Thyroid gland (tissue), 4 donors: ENCODE results near the gene MIA. TPM values are rescaled to one million over a fixed set of nuclear protein-coding genes. Genes with fewer than 3 reads are reported as not detected.
"Not testable (repeated sequence)": the region's sequence is repeated elsewhere in the genome, so short reads cannot be mapped to it uniquely, and the experiment has no call there.

Experiments
- DNase-seq, 2 donors: peaks; one replicate each; pipeline ENCODE4 v3.0.0-alpha.2; 2019
- H3K27ac ChIP-seq, 3 donors: fragments of 200-600 bp; sonication (generic); 1 replicate in 2 of 3; 2 replicates in 1 of 3; pipeline ENCODE4 v1.5.1; 2016 to 2019; ENCODE audit warnings: mild to moderate bottlenecking in 1 of 3, moderate library complexity in 1 of 3
- H3K27me3 ChIP-seq: fragments of 200-600 bp; sonication (generic); one replicate; pipeline ENCODE4 v1.5.1; 2019
- H3K36me3 ChIP-seq, 2 donors: fragments of 200-600 bp; sonication (generic); one replicate each; pipeline ENCODE4 v1.5.1; 2016 to 2019
- H3K4me1 ChIP-seq, 2 donors: fragments of 200-600 bp; sonication (generic); one replicate each; pipeline ENCODE4 v1.5.1; 2017 to 2019
- H3K4me3 ChIP-seq, 3 donors: fragments of 200-600 bp; sonication (generic); replicated peaks in 1 of 3; 1 replicate in 2 of 3; 2 replicates in 1 of 3; pipeline ENCODE4 v1.5.1; 2016; ENCODE audit warnings: mild to moderate bottlenecking in 1 of 3
- H3K9me3 ChIP-seq: fragments of 200-600 bp; sonication (generic); one replicate; pipeline ENCODE4 v1.5.1; 2017
- POLR2A ChIP-seq, 2 donors: fragments of 450-650 bp; IDR thresholded peaks; one replicate each; pipeline ENCODE4 v1.6.1; 2017; ENCODE audit warnings: antibody characterized with exemption in 2 of 2, mild to moderate bottlenecking in 2 of 2, moderate library complexity in 1 of 2
- WGBS, 2 donors: methylation state at CpG; one replicate each; pipeline ENCODE4 v1.1.5; 2017; 5-methylcytosine and 5-hydroxymethylcytosine counted together
- intact Hi-C: fragments of 100-400 bp; cut with DNase I; formaldehyde crosslinking; loops from one replicate; pipeline ENCODE4 v1.15.1; 2023
- total RNA-seq, 4 donors: library from RNA; depleted of rRNA; stranded (reverse); fragments of >200 nt; gene quantifications; one replicate each; pipeline ENCODE4 v1.2.3, GENCODE V29; 2016
- TF ChIP-seq, protein P1 (sequence below), 6 experiments: fragments of 200-600 bp in 3 of 6; fragments of 450-650 bp in 3 of 6; sonication (generic) in 3 of 6; IDR thresholded peaks; one replicate each; pipeline ENCODE4 v1.5.1; 2016 to 2019; ENCODE audit warnings: antibody characterized with exemption in 6 of 6, mild to moderate bottlenecking in 2 of 6, inconsistent platforms in 1 of 6, moderate library complexity in 1 of 6

Gene MIA
- total RNA-seq, 4 donors from 2014 or later = not detected

DNA sequence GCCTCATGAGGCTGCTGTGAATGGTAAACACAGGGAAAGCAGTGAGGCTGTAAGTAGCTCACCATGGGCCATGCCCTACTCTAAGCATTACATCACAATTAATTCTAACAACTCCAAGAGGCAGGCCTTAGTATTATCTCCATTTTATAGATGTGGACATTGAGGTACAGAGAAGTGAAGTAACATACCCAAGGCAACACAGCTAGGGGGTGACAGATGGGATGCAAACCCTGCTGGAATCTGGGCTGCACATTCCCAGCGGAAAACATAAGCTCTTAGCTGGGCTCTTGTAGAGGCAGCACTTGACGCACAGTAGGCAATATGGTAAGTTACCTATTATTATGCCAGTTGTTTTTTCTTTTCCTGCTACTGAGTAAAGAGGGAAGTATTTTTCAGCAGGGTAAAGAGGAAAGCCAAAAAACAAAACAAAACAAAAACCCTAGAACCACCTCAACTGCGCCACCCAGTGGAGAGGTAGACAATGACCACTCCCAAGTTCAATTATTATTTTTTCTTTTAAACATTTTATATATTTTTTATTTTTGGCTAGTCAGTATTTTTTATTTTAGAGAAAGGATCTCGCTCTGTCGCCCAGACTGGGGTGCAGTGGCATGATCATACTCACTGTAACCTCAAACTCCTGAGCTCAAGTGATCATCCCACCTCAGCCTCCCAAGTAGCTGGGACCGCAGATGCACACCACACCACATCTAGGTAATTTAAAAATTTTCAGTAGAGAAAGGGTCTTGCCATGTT lies 44.3 kb downstream of the MIA start:
- TF ChIP-seq, protein P1, sequence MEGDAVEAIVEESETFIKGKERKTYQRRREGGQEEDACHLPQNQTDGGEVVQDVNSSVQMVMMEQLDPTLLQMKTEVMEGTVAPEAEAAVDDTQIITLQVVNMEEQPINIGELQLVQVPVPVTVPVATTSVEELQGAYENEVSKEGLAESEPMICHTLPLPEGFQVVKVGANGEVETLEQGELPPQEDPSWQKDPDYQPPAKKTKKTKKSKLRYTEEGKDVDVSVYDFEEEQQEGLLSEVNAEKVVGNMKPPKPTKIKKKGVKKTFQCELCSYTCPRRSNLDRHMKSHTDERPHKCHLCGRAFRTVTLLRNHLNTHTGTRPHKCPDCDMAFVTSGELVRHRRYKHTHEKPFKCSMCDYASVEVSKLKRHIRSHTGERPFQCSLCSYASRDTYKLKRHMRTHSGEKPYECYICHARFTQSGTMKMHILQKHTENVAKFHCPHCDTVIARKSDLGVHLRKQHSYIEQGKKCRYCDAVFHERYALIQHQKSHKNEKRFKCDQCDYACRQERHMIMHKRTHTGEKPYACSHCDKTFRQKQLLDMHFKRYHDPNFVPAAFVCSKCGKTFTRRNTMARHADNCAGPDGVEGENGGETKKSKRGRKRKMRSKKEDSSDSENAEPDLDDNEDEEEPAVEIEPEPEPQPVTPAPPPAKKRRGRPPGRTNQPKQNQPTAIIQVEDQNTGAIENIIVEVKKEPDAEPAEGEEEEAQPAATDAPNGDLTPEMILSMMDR (IDR thresholded peaks at IDR 0.05) = peak; percentile 72 to 92 (median 84)
- H3K4me3 ChIP-seq, H3K36me3 ChIP-seq, H3K9me3 ChIP-seq, H3K27me3 ChIP-seq: not testable (repeated sequence)
- H3K27ac ChIP-seq = peak overlapping the region in 2 of 3 donors; percentile 7 to 47
- 40 to 45% methylated on average over 6 of the region's 6 CpGs for WGBS, 2 donors
- intact Hi-C loops = loop anchor here (5.0 kb wide), 1 partner anchor 157 kb away; no protein-coding TSS in a partner anchor
- H3K4me1 ChIP-seq = peaks cover 0 to 14% of the 10 kb centered on the region in 2 donors
- DNase-seq = peak in 1 of 2 donors; percentile 62

DNA sequence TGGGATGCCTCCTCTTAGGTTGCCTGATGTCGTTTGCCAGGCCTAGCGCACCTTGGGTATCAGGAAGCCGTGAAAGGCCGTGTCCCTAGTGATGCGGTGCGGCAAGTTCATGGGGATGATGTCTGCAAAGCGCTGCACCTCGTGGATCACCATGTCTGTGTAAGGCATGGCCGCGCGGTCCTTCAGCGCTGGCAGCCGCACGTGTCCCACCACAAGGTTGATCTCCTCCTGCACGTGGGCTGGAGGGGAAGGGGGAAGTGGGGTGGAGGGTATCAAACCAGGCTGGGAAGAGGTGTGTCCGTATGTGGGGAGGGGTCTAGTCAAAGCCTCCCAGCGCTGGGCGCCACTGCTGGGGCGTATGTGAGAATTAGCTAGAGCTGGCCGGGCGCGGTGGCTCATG lies 46.8 kb downstream of the MIA start:
- H3K27ac ChIP-seq = no peak overlapping the region
- DNase-seq = no peak
- 90% methylated on average over 21 of the region's 22 CpGs for whole genome bisulfite sequencing, 2 donors

DNA sequence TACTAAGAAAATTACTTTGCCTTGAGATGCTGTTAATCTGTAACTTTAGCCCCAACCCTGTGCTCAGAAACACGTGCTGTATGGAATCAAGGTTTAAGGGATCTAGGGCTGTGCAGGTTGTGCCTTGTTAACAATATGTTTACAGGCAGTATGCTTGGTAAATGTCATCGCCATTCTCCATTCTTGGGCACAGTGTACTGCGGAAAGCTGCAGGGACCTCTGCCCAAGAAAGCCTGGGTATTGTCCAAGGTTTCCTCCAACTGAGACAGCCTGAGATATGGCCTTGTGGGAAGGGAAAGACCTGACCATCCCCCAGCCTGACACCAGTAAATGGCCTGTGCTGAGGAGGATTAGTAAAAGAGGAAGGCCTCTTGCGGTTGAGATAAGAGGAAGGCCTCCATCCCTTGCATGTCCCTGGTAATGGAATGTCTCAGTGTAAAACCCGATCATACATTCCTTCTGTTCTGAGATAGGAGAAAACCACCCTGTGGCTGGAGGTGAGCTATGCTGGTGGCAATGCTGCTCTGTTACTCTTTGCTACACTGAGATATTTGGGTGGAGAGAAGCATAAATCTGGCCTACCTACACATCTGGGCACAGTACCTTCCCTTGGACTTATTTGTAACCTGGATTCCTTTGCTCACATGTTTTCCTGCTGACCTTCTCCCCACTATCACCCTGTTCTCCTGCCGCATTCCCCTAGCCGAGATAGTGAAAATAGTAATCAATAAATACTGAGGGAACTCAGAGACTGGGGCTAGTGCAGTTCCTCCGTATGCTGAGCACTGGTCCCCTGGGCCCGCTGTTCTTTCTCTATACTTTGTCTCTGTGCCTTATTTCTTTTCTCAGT lies 47.6 kb downstream of the MIA start:
- H3K27me3 ChIP-seq, H3K36me3 ChIP-seq, H3K4me3 ChIP-seq, H3K9me3 ChIP-seq, H3K27ac ChIP-seq, DNase-seq, intact Hi-C loops: not testable (repeated sequence)
- WGBS, 2 donors = 82 to 87% methylated on average over 9 of the region's 9 CpGs
- peaks cover 0 to 14% of the 10 kb centered on the region in 2 donors for H3K4me1 ChIP-seq

More for the DNA sequence above, 46.8 kb downstream of the MIA start:
- TF ChIP-seq POLR2A (IDR thresholded peaks at IDR 0.05) = no peak
- TF ChIP-seq, protein P1 (IDR thresholded peaks at IDR 0.05) = no peak
- Histone ChIP-seq H3K9me3 (no peaks in the 10 kb centered on the region), H3K27me3 (no peaks in the 10 kb centered on the region), H3K4me3 (no peak overlapping the region), H3K4me1 (peaks cover 0 to 14% of the 10 kb centered on the region in 2 donors), H3K36me3 (peaks cover 1 to 4% of the 10 kb centered on the region in 2 donors)
- intact Hi-C loops = no loop called here

DNA sequence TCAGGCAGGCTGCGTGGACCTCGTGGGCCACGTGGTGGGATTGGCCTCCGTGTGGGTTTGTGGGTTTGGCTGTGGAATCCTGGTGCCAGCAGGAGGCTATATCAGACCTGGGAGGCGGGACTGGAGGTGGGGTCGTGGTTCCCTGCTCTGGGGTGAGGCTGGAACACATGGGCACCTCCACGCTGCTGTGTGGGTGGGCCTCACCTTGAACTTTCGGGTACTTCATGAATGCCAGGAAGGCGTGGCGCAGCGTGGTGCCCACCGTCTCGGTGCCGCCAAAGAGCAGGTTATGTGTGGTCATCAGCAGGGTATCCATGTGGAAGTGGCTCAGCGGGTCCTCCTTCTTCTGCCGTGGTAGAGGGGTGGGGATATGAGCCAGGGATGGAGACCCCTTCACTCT lies 49.6 kb downstream of the MIA start:
- intact Hi-C loops, DNase-seq: not testable (repeated sequence)

DNA sequence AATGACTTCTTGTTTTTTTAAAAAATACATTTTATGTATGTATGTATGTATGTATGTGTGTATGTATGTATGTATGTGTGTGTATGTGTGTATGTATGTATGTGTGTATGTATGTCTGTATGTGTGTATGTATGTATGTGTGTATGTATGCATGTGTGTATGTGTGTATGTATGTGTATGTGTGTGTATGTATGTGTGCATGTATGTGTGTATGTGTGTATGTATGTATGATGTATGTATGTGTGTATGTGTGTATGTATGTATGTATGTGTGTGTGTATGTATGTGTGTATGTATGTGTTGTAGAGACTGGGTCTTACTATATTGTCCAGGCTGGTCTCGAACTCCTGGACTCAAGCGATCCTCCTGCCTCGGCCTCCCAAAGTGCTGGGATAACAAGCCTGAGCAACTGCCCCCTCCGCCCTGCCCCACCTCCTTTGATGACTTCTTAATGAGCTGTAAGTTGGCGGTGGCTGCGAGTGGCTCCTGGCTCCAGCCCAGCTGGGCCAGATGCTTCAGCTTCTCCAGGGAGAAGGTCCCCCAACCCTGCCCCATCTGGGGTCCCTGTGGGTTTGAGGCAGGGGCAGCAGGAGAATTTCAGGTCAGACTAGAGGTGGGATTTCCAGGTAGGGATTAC lies 50.3 kb downstream of the MIA start:
- intact Hi-C loops, H3K4me3 ChIP-seq, H3K4me1 ChIP-seq, H3K27ac ChIP-seq, DNase-seq, H3K36me3 ChIP-seq, H3K9me3 ChIP-seq, H3K27me3 ChIP-seq: not testable (repeated sequence)
- 92 to 94% methylated on average over 3 to 4 of the region's 6 CpGs for WGBS, 2 donors

More for the DNA sequence above, 49.6 kb downstream of the MIA start:
- H3K27ac ChIP-seq, H3K4me1 ChIP-seq, H3K4me3 ChIP-seq, H3K27me3 ChIP-seq, H3K9me3 ChIP-seq, H3K36me3 ChIP-seq: not testable (repeated sequence)
- 84 to 86% methylated on average over 8 to 12 of the region's 16 CpGs for WGBS, 2 donors

DNA sequence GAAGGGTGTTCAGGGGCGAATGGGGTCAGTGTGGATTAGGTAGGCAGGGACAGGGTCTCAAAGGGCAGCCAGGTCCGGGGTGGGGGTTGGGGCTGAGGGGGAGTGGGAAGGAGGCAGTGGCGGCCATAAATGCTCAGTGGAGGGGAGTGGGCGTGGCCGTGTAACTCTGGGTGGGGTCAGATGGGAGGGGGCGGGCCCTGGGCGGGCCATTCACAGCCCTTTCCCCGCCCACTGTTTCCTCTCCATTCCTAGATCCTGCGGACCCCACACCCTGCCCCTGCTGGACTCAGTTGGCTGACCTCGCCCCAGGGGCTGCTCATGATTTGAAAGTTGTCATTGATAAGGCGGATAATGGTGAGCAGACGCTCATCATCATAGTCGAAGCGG lies 51.0 kb downstream of the MIA start:
- H3K27me3 ChIP-seq, H3K4me3 ChIP-seq, H3K4me1 ChIP-seq, intact Hi-C loops, H3K9me3 ChIP-seq, DNase-seq, H3K27ac ChIP-seq, H3K36me3 ChIP-seq: not testable (repeated sequence)
- WGBS, 2 donors = 89 to 98% methylated on average over 7 of the region's 14 CpGs

DNA sequence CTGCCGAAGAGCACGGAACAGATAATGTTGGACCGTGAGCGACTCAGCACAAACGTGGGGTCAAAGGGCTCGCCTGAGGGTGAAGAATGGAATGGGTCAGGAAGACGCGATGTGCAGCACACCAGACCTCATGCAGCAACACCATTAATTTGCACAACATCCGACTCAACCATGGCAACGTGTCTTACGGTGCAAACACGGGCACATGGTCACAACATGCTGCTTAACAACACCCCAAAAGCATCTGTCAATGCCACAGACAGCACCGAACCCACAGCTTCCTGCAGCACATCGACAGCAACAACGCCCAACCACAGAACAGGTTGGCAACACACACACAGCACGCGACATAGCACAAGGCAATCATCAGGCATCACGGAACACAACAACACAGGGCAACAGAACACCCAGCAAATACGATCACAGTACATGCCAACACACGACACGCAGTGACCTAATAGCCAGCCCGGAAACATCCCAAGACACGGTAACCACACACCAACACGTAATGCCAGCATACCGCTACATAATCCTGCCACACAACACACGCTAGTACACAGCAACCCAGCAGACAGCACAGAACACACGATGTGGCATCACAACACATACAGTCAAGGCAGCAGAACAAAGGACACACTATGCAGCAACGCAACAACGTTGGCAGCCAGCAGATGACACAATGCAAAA lies 51.5 kb downstream of the MIA start:
- DNase-seq, intact Hi-C loops, H3K4me1 ChIP-seq, H3K27me3 ChIP-seq, H3K4me3 ChIP-seq, H3K27ac ChIP-seq, H3K36me3 ChIP-seq, H3K9me3 ChIP-seq: not testable (repeated sequence)
- WGBS, 2 donors = 93% methylated on average over 29 of the region's 29 CpGs
